GM21423 (cell line): ENCODE measurements around the gene CAMK1D.
"Not testable (repeated sequence)": the region's sequence is repeated elsewhere in the genome, so short reads cannot be mapped to it uniquely, and the experiment has no call there.

Experiments used
- ATAC-seq: cut with Tn5 transposase; IDR thresholded peaks from one replicate; pipeline ENCODE4 v1.9.1; 2021; ENCODE audit warnings: mild to moderate bottlenecking, moderate library complexity; ENCODE audit not compliant: unreplicated experiment

Gene CAMK1D

DNA sequence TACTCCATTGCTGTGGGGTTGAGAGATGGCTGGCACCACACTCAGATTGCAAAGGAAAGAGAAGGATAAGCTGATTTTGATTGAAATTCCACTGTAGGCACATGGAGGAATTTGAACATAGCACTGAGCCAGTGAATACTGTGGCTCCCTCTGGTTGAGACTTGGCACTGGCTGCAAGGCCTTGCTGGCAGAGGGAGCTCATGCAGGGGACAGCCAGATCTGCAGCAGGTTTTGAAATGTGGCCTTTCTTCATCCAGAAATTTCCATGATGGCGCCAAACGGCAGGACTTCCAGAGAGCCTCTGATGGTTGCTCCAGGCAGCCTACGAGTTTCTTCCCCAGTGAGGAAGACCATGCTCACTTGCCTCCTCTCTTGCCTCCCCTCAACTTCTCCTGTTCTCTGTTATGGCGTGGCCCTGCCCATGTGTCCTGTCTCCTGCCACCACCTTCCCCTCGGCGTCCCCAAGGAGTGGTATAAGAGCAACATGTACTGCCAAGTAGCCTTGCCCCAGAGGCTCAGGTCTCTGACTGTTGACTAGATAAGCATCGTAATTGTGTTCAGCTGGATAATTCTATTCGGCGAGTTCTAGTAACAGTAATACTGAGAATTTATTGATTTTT lies 386.6 kb downstream of the CAMK1D start:
- ATAC-seq, result no peak

- ATAC-seq, result no peak
Observed at GRCh38 chr10:12740813-12741212, 391.5 kb downstream of the CAMK1D start.

GRCh38 chr10:12741360-12741804 lies 392.0 kb downstream of the CAMK1D start:
- no peak for ATAC-seq

- peak; percentile 62 for ATAC-seq
Observed at GRCh38 chr10:12742771-12743170, 393.4 kb downstream of the CAMK1D start.

DNA sequence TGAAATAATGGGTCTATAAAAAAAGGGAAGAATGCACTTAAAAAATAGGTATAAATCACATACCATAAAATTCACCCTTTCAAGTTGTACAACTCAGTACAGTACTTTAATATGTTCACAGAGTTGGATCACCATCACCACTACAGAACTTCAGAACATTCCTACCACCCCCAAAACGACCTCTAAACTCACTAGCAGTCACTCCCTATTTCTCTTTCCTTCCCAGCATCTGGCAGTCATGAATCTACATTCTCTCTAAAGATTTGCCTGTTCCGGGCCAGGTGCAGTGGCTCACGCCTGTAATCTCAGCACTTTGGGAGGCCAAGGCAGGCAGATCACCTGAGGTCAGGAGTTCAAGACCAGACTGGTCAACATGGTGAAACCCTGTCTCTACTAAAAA lies 394.1 kb downstream of the CAMK1D start:
- ATAC-seq, result not testable (repeated sequence)

GRCh38 chr10:12743941-12744340 lies 394.6 kb downstream of the CAMK1D start:
- no peak for ATAC-seq

- ATAC-seq, result no peak
Observed at GRCh38 chr10:12748186-12748585, 398.8 kb downstream of the CAMK1D start.

DNA sequence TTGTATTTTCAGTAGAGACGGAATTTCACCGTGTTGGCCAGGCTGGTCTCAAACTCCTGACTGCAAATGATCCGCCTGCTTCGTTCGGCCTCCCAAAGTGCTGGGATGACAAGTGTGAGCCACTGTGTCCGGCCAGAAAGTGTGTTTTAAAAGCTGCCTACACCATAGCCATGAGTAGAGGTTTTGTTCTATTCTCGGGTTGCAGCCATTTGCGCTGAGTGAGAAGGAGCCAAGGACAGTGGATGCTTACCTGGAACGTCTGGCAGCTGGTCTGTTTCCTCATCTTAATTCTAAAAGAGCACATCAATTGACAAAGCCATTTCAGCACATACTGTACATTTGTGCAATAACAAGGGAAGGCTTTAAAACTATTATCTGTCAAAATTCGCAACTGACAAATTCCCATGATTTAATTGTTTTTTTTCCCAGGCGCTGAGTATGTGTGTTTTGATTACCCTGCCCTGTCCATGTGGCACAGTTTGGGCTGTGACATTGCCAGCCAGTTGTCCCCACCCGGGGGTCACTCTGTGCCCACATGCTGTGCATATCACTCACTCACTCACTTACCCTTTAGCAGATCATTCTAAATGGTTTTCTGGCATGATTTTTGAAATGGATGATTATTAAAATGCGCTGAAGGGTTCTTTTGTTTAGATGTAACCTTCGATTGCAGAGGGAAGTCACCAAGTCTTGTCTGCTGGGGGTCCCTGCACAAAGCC lies 400.6 kb downstream of the CAMK1D start:
- no peak for ATAC-seq

DNA sequence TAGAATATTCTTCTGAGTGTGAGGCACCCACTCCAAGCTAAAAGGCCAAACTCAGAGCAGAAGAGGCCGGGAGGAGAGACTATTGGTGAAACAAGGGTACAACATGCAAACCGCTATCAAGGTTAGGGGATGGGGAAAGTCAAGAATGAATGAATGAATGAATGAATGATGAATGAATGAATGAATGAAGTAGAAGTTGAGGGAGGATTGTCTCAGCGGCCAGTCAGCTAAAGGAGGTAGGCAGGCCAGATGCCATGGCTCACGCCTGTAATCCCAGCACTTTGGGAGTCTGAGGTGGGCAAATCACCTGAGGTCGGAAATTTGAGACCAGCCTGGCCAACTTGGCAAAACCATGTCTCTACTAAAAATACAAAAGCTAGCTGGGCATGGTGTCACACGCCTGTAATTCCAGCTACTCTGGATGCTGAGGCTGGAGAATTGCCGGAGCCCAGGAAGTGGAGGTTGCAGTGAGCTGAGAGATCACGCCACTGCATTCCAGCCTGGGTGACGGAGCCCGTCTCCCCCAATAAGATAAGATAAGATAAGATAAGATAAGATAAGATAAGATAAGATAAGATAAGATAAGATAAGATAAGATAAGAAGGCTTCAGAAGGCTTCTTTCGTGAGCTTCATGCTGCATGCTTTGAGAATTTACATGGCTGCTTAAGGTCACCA lies 401.3 kb downstream of the CAMK1D start:
- no peak for ATAC-seq

GRCh38 chr10:12755075-12755474 lies 405.7 kb downstream of the CAMK1D start:
- no peak for ATAC-seq

- no peak for ATAC-seq
Observed at GRCh38 chr10:12757351-12757750, 408.0 kb downstream of the CAMK1D start.

GRCh38 chr10:12758271-12758670 lies 408.9 kb downstream of the CAMK1D start:
- ATAC-seq, result no peak

DNA sequence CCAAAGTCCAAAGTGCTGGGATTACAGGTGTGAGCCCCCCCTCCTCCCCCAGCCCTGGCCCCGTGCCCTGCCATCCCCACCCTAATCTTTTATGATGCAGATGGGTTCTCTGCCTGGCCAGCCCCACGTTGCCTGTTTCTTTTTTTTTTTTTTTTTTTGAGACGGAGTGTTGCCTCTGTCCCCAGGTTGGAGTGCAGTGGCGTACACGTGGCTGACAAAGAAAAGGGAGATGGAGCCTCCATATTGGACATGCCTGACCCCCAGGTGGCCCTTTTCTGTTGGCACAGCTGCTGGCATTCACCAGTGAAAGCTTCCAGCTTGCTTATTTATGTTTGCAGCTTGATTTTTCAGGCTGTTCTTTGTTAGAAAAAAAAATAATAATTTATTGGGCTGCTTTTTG lies 416.9 kb downstream of the CAMK1D start:
- no peak for ATAC-seq

DNA sequence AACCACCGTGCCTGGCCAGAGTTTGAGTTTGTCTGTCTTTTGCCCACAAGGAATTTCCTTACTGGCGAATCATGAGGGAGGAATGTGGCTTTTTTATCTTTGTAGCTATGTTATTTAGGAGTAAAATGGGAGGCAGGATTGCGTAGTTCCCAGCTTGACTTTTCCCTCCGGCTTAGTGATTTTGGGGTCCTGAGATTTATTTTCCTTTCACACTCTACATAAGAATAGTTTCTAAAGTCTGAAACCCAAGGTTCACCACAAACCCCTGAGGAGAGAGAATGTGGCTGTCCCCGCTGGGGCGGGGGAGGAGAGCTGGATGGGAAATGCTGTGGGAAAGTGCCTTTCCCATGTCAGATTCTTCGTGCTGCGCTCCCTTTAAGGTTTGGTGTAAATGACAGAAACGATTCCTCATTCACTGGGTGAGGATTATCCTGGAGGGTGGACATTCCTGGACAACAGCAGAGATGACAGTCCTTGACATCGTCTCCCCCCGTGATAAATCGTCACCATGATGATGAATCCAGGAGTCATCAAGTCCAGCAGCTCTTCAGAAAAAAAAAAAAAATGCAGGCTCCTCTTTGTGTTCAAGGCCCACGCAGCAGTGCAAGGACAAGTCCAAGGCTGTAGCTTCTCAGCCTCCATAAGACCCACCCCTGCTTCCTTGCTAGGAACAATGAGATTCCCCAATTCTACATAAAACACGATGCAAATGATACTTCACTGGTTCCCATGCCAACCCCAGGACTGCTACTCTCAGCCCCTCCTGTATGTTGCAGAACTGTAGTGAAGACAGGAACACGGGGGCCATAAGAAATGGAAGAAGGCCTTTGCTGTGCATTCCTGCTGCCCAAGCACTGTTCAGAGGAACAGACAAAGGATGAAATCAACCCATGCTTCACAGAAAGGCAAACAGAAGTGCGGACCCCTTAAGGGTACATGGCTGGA lies 419.1 kb downstream of the CAMK1D start:
- ATAC-seq, result no peak

DNA sequence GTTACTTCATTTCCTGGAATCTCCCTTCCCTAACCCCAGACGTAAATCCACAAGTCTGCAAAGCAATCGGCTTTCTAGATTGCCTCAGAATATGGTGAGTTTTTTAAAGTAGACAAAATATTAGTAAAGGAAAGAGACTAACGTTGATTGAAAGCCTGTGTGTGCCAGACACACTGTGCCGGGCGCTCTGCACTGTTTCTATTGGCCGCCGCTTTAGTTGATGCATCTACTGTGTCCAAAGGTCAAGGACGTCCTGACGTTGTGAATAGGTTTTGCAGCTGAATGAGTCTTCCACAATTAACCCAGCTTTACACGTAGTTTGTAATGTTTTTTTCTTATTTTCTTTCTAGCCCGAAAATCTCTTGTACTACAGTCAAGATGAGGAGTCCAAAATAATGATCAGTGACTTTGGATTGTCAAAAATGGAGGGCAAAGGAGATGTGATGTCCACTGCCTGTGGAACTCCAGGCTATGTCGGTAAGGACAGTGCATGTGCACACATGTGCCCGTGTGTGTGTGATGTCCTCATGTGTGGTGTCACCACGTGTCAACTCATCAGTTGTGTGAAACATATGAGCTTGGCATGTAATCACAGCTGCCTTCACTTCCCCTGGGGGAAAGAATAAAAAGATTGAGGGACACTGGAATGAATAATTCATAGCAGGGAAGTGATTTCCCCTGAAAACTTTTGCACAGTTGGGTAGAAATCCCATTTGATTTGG lies 420.1 kb downstream of the CAMK1D start:
- ATAC-seq, result no peak

- no peak for ATAC-seq
Observed at GRCh38 chr10:12771981-12772760, 422.8 kb downstream of the CAMK1D start.

DNA sequence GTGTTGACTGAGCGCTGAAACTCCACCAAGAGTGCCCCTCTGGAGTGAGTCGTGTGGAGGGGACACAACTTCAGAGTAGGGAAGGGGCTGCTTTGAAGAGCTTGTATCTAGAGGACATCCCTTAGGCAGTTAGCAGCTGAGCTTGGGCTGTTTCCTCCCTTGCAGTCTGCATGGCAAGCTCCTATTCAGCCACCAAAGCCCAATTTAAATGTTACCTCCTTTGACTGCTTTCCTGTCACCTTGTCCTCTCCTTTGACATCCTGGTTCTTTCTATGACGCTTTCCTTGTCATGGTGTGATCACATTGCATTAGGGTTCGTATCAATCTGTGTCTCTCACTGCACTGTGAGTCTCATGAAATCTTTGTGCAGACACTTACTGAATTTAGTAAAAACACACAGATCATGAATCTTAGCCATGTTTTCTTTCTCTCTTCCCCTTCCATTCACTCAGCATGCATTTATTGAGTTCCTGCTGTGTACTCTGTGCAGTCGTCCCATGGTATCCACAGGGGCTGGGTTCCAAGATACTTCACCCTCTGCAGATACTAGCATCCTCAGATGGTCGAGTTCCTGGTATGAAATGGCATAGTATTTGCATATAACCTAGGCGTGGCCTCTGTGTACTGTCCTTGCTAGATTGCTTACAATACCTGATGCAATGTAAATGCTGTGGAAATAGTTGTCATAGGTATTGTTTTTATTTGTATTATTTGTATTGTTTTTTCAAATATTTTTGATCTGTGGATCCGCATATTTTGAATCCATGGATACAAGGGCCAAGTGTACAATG lies 423.6 kb downstream of the CAMK1D start:
- no peak for ATAC-seq

DNA sequence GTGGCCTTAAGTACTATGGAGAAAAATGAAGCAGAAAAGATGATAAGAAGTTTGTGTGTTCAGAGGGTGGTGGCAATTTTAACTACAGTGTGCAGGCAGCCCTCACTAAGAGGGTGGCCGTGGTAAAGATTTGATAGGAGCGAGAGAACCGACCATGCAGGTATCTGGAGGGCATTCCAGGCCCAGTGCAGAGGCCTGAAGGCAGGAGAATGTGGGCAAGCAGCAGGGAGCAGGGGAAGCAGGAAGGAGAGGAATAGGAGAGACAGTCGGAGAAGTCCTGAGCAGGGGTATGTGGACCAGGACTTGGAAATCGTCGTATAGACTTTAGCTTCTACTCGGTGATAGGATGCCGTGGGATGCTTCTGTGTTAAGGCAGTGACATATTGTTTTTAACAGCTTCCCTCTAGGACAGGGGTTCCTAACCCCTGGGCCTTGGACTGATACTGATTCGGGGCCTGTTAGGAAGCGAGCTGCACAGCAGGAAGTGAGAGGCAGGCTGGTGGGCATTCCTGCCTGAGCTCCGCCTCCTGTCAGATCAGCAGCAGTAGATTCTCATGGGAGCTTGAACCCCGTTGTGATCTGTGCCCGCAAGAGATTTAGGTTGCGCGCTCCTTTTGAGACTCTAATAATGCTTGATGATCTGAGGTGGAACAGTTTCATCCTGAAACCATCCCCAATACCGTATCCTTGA lies 425.0 kb downstream of the CAMK1D start:
- no peak for ATAC-seq
